Uterus (tissue), 2 donors: ENCODE measurements around the gene DHODH.

ENCODE experiments used
- CTCF ChIP-seq, 4 experiments: fragments of 200-600 bp in 2 of 4; fragments of 450-650 bp in 2 of 4; sonication (generic) in 2 of 4; IDR thresholded peaks; one replicate each; pipeline ENCODE4 v1.5.1; 2016 to 2019; ENCODE audit warnings: antibody characterized with exemption in 4 of 4, mild to moderate bottlenecking in 2 of 4, moderate library complexity in 1 of 4
- POLR2A ChIP-seq, 2 donors: fragments of 450-650 bp; IDR thresholded peaks; one replicate each; pipeline ENCODE4 v1.6.1; 2016; ENCODE audit warnings: antibody characterized with exemption in 2 of 2, mild to moderate bottlenecking in 1 of 2, moderate library complexity in 1 of 2

GRCh38 chr16:72036098-72036497 is 27.6 kb downstream of the DHODH start:
- TF ChIP-seq CTCF (IDR thresholded peaks at IDR 0.05), result no peak
- TF ChIP-seq POLR2A (IDR thresholded peaks at IDR 0.05), result no peak
